GM12873 (cell line): Measurements from ENCODE around the gene P2RX1.

Experiments used
- CTCF ChIP-seq: IDR thresholded peaks from 2 replicates; pipeline ENCODE4 v1.5.1; 2012; ENCODE audit warnings: low read depth, mild to moderate bottlenecking, moderate library complexity, low read length, control low read depth; ENCODE audit not compliant: insufficient read depth; ENCODE audit errors: missing control alignments

The P2RX1 gene

DNA sequence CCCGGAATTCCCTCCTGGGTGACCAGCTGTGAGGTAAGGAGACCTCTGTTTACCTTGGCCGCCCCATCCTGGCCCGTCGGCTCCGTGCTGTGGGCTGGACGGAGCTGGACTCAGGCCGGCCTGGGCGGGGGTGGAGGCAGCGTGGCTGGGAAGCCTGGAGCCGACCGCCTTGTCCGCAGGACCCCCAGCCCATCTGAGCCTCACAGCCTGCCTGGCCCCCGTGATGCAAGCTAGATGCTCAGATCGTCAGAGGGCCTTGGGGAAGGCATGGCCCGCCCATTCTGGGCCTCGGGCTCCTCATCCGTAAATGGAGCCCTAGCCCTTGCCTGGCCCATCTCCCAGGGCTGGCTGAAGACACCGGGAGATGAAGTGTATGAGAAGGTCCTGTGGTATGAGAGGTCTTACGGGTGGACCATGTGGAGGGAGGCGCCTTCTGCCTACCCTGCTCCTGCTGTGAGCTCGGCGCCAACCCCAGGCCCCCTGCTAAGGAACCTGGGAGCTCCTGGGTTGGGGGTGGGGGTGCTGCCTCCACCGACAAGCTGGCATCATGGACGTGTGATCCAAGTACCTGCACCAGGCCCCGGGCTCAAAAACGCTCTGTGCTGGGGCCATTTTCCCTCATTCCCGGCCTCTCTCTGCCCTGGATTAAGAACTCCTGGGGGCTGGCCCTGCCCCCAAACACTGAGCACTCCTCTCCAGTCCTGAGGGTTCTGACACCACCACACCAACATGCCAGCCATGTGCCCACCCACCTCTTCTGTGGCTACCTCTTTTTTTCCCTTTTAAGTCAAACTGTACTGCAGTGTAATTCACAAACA is 5.4 kb upstream of the P2RX1 start:
- no peak for TF ChIP-seq CTCF

GRCh38 chr17:3921006-3921405 is 4.7 kb upstream of the P2RX1 start:
- no peak for TF ChIP-seq CTCF

DNA sequence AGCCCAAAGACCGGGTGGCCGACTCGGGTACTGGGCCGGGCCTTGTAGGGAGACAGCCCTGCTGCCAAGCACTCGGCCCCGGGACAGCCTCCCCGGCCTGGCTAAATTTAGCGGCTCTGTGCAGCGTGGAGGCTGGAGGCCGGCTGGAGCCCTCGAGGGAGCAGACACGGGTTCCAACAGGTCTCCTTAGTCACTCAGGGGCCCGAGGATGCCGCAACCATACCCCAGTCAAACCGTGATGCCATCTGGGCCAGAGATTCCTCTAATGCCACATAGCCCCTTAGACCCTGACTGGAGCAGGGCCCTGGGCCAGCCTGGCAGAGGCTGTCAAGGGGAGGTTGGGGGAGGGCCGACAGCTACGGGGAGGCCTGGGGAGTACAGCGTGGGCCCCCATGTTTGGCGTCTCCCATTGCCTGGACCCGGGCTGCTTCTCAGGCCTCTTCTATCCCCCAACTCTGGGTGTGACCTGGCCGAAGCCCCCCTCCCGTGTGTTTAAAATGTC is 2.9 kb upstream of the P2RX1 start:
- no peak for TF ChIP-seq CTCF

- TF ChIP-seq CTCF, result no peak
Measured at GRCh38 chr17:3918372-3919122, 2.3 kb upstream of the P2RX1 start.

- no peak for TF ChIP-seq CTCF
Measured at GRCh38 chr17:3917391-3917931, 1.2 kb upstream of the P2RX1 start.

DNA sequence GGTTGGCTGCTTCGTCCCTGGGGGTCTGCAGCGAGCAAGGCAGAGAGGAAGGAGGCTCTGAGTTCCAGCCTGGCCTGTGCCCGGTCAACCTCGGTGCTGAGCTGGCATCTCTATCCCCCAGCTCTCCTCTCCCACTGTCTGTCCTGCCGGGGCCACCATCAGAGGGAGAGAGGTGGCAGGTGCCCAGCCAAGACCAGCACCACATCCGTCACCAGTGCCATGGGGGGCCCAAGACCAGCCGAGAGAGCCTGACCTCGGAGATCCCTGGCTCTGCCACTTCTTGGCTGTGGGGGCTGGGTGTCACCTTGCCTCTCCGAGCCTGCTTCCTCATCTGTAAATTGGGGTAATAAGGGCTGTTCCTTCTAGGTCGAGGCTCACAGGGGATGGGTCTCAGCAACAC is 560 bp upstream of the P2RX1 start:
- no peak for TF ChIP-seq CTCF

DNA sequence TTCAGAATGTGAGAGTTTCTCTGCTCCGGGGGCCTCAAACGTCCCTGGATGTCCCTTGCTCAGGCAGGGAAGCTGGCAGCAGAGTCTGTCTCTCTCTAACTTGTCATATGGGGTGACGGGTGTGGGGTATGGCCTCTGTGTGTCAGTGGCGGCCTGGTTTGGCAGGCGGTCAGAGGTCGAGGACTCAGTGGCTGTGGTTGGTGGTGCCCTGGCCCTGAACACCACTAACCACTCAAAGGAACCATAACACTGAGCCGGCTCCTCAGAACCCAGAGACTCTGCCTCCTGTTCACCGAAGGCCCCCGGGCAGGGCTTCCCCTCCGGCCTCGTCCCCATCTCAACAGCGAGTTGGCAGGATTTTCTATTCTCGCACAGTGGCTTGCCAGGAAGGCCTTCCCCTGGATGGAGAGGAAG is 677 bp downstream of the P2RX1 start:
- no peak for TF ChIP-seq CTCF
